GM19023 (cell line): Measurements from ENCODE around the gene TANC2.

ENCODE experiments used
- ATAC-seq: cut with Tn5 transposase; IDR thresholded peaks from one replicate; pipeline ENCODE4 v1.9.1; 2021; ENCODE audit warnings: mild to moderate bottlenecking, moderate library complexity; ENCODE audit not compliant: unreplicated experiment

The TANC2 gene

GRCh38 chr17:62998665-62999393 lies 32.8 kb downstream of the TANC2 start:
- ATAC-seq, result no peak

GRCh38 chr17:62999736-63000135 lies 33.7 kb downstream of the TANC2 start:
- no peak for ATAC-seq

- ATAC-seq, result no peak
Observed at GRCh38 chr17:63001689-63002394, 35.8 kb downstream of the TANC2 start.

DNA sequence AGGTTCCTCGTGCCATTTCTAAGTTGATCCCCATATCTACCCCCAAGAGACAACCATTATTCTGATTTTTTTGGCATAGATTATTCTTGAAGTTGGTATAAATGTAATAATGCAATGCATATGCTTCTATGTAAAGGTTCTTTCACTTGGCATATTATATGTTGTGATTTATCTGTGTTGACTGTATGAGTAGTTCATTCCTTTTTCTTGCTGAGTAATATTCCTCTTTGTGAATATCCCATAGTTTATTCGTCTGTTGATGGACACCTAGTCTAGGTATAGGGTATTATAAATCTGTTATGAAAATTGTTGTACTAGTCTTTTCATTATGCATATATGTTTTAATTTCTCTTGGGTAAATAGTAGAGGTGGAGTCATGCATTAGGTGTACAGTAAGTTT lies 36.6 kb downstream of the TANC2 start:
- no peak for ATAC-seq

DNA sequence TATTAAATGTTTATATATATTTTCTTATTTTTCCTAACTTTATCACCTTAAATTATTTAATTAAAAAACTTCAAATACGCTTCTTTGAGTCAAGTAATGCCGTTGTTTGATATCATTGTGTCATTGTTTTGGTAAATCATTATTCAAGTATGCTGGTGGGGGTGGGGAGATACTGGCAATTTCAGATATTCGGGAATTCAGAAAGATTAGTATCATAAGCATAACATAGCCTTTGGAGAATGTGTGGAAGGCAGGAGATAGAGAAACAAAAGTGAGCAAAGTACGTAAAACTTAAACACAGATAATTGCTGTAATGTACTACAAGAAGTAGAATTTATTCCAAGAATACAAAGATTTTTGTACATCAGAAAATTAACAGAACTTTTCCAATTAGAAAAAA lies 49.8 kb downstream of the TANC2 start:
- ATAC-seq, result no peak
